Kidney (tissue), 14 donors: ENCODE results near the gene ZNF432. TPM values are rescaled to one million over a fixed set of nuclear protein-coding genes. Genes with fewer than 3 reads are reported as not detected.

Experiments used
- DNase-seq, 5 donors: peaks; one replicate each; pipeline ENCODE4 v3.0.0-alpha.2; 2013 to 2020
- FAIRE-seq: peaks from 2 replicates; lab custom pipeline; 2012; peaks lifted over from hg19 to GRCh38; lab: Jason Lieb, UNC
- H3K27ac ChIP-seq, 2 donors: one replicate each; pipeline ENCODE4 v1.7.0; 2013; ENCODE audit warnings: low read depth in 2 of 2, low read length in 2 of 2, inconsistent platforms in 1 of 2
- H3K27me3 ChIP-seq: one replicate; pipeline ENCODE4 v1.7.1; 2013; ENCODE audit warnings: low read length, inconsistent platforms; ENCODE audit not compliant: control insufficient read depth, insufficient read depth
- H3K36me3 ChIP-seq, 3 donors: one replicate each; pipeline versions ENCODE4 v1.7.0 to v1.7.1; 2013; ENCODE audit warnings: low read length in 3 of 3, control low read depth in 1 of 3, inconsistent platforms in 1 of 3; ENCODE audit not compliant: insufficient read depth in 3 of 3, control insufficient read depth in 2 of 3
- H3K4me1 ChIP-seq, 3 donors: one replicate each; pipeline versions ENCODE4 v1.7.0 to v1.7.1; 2013; ENCODE audit warnings: low read length in 3 of 3, inconsistent platforms in 1 of 3, low read depth in 1 of 3; ENCODE audit not compliant: control insufficient read depth in 2 of 3, insufficient read depth in 2 of 3
- H3K4me3 ChIP-seq, 3 donors: one replicate each; pipeline versions ENCODE4 v1.7.0 to v1.8.1; 2013; ENCODE audit warnings: low read length in 3 of 3, control low read depth in 1 of 3, inconsistent platforms in 1 of 3
- H3K9ac ChIP-seq, 3 donors: one replicate each; pipeline versions ENCODE4 v1.7.0 to v1.7.1; 2013; ENCODE audit warnings: low read length in 3 of 3, control low read depth in 1 of 3, inconsistent platforms in 1 of 3
- H3K9me3 ChIP-seq, 3 donors: one replicate each; pipeline versions ENCODE4 v1.7.0 to v1.7.1; 2013; ENCODE audit warnings: low read length in 3 of 3, control low read depth in 1 of 3, inconsistent platforms in 1 of 3; ENCODE audit not compliant: control insufficient read depth in 2 of 3, insufficient read depth in 1 of 3
- intact Hi-C: fragments of 100-400 bp; cut with DNase I; formaldehyde crosslinking; loops from one replicate; pipeline ENCODE4 v1.11.1; 2022
- polyA plus RNA-seq: library from polyadenylated mRNA; stranded (reverse); fragments of 350-450 nt; fragmentation: Illumina TruSeq; extraction: RNeasy Lipid Tissue Mini Kit (QIAGEN cat#74804); gene quantifications from one replicate; pipeline ENCODE4 v1.2.3, GENCODE V29; 2014; ENCODE audit warnings: low read depth, low replicate concordance; ENCODE audit not compliant: insufficient read depth
- total RNA-seq: library from RNA; stranded (reverse); fragmentation: NEBNext Ultra II Directional; extraction: Animal tissue kit (Norgen Biotek cat#: 25700); gene quantifications from one replicate; pipeline ENCODE4 v1.2.1, GENCODE V29; 2021
- TF ChIP-seq, protein P1 (sequence below): IDR thresholded peaks from 3 replicates; pipeline ENCODE4 v1.5.1; 2012; ENCODE audit warnings: mild to moderate bottlenecking, moderate library complexity, borderline replicate concordance; ENCODE audit not compliant: insufficient read depth; ENCODE audit errors: extremely low read depth
- donor health status: control.
- donor health status: control.
- donor health status: control.
- donor health status: control.
- donor health status: control.
- donor health status: DM: yes; HTN: yes; CAD: no.
- donor health status: Normal renal cell carcinoma (clear cell type).

The ZNF432 gene
- total and polyA plus RNA-seq, 2 donors from 2014 or later: 4.7 to 19.5 TPM

DNA sequence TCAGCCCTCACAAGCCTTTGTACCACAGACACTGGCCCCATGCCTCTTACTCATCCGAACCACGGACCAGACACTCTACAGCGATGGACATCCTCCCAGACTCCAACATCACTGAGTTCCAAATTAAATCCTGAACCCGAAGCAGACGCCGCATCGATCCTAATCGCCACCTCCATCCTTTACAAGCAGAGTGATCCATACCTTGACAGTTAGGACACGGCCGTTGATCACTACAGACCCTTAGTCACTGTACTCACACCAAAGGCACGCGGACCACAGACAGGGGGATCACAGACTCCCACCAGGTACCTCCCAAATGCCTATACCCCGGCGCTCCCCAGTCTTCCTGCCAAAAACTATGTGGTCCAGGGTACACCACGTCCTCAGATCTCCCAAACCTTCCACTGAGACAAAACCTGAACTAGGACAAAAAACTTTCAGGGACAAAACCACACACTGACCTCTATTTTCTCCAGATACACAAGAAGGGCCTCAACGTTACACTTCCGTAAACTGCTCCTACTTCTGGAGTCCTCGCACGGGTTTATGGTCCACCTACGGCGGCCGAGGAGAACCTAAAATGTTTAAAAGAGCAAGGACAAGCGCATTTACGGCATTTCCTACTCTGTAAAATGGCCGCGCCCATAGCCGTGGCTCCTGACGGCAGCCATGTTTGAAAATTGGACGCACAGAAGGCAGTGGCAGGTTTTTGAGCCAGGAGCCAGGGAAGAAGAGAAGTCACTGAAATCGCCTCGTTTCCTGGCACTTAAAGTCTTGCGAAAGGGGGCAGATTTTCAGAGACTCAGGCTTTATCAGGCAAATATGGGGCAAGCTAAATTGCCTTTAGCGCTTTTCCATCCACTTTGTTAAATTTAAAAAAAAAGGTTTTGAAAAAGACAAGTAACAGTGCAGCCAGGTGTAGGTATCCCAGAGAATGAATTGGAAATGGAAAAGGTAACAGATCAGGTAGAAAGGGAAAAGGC is 62.0 kb downstream of the ZNF432 start, which contains the start of gene ZNF350:
ZNF350 (minus strand) TSS at position 532 of the 983 bp plus-strand sequence. CDS start 12,480 bp downstream, outside the sequence.
- peak within 1 kb of the TSS; percentile 97 to 99 (median 98) for H3K9ac ChIP-seq
- H3K36me3 ChIP-seq: no peaks in the 10 kb centered on the region
- H3K9me3 ChIP-seq: peaks cover 0 to 4% (median 3%) of the 10 kb centered on the region in 3 donors
- peak; percentile 93 to 99 (median 95) for DNase-seq
- TF ChIP-seq, protein P1, sequence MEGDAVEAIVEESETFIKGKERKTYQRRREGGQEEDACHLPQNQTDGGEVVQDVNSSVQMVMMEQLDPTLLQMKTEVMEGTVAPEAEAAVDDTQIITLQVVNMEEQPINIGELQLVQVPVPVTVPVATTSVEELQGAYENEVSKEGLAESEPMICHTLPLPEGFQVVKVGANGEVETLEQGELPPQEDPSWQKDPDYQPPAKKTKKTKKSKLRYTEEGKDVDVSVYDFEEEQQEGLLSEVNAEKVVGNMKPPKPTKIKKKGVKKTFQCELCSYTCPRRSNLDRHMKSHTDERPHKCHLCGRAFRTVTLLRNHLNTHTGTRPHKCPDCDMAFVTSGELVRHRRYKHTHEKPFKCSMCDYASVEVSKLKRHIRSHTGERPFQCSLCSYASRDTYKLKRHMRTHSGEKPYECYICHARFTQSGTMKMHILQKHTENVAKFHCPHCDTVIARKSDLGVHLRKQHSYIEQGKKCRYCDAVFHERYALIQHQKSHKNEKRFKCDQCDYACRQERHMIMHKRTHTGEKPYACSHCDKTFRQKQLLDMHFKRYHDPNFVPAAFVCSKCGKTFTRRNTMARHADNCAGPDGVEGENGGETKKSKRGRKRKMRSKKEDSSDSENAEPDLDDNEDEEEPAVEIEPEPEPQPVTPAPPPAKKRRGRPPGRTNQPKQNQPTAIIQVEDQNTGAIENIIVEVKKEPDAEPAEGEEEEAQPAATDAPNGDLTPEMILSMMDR: peak; percentile 7
- intact Hi-C loops: no loop called here
- FAIRE-seq: peak; percentile 94
- no peaks in the 10 kb centered on the region for H3K27me3 ChIP-seq
- peak within 1 kb of the TSS in 1 of 2 donors; percentile 61 for H3K27ac ChIP-seq
- H3K4me1 ChIP-seq: peaks cover 0 to 6% (median 0%) of the 10 kb centered on the region in 3 donors
- H3K4me3 ChIP-seq: peak within 1 kb of the TSS; percentile 95 to 100 (median 100)

DNA sequence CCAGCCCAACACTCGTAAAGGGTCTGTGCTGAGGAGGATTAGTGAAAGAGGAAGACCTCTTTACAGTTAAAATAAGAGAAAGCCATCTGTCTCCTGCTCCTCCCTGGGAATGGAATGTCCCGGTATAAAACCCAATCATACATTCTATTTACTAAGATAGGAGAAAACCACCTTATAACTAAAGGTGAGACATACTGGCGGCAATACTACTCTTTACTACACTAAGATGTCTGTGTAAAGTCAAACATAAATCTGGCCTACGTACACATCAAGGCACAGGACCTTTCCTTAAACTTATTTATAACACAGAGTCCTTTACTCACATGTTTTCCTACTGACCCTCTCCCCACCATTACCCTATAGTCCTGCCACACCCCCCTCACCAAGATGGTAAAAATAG is 65.3 kb downstream of the ZNF432 start:
- Histone ChIP-seq H3K4me1 (peaks cover 0 to 6% (median 2%) of the 10 kb centered on the region in 3 donors), H3K9ac (no peak overlapping the region), H3K27me3 (no peaks in the 10 kb centered on the region), H3K4me3 (no peak overlapping the region), H3K27ac (no peak overlapping the region), H3K36me3 (peaks cover 0 to 7% (median 6%) of the 10 kb centered on the region in 3 donors), H3K9me3 (peaks cover 0 to 11% (median 6%) of the 10 kb centered on the region in 3 donors)
- TF ChIP-seq, protein P1: no peak
- FAIRE-seq (no peak), DNase-seq (no peak)
- intact Hi-C loops: no loop called here

Other genes starting within 250 kb of the ZNF432 start
- gene ZNF577, start 160.9 kb downstream of the ZNF432 start, total RNA-seq: 19.0 TPM
- gene ZNF577, start 160.9 kb downstream of the ZNF432 start, polyA plus RNA-seq: 32.2 TPM
- gene ZNF649, start 143.8 kb downstream of the ZNF432 start, total RNA-seq: 16.2 TPM
- gene ZNF649, start 143.8 kb downstream of the ZNF432 start, polyA plus RNA-seq: 4.9 TPM
- 6.9 TPM for gene ZNF613, start 121.4 kb downstream of the ZNF432 start, total RNA-seq
- 5.8 TPM for gene ZNF613, start 121.4 kb downstream of the ZNF432 start, polyA plus RNA-seq
- gene ZNF350, start 62.0 kb downstream of the ZNF432 start, total RNA-seq: 18.9 TPM
- gene ZNF350, start 62.0 kb downstream of the ZNF432 start, polyA plus RNA-seq: 7.8 TPM
- gene ZNF615, start 40.6 kb downstream of the ZNF432 start, total RNA-seq: 15.3 TPM
- gene ZNF615, start 40.6 kb downstream of the ZNF432 start, polyA plus RNA-seq: 5.3 TPM
- gene ZNF614, start 20.5 kb downstream of the ZNF432 start, total RNA-seq: 9.4 TPM
- 3.0 TPM for gene ZNF614, start 20.5 kb downstream of the ZNF432 start, polyA plus RNA-seq
- 28.5 TPM for gene ZNF841, start 46.9 kb upstream of the ZNF432 start, total RNA-seq
- 2.8 TPM for gene ZNF841, start 46.9 kb upstream of the ZNF432 start, polyA plus RNA-seq
- 12.8 TPM for gene ZNF616, start 91.1 kb upstream of the ZNF432 start, total RNA-seq
- gene ZNF616, start 91.1 kb upstream of the ZNF432 start, polyA plus RNA-seq: 3.2 TPM
- gene ZNF836, start 122.8 kb upstream of the ZNF432 start, total RNA-seq: 21.9 TPM
- gene ZNF836, start 122.8 kb upstream of the ZNF432 start, polyA plus RNA-seq: 7.1 TPM
- gene PPP2R1A, start 141.2 kb upstream of the ZNF432 start, total RNA-seq: 314 TPM
- gene PPP2R1A, start 141.2 kb upstream of the ZNF432 start, polyA plus RNA-seq: 346 TPM
- 22.8 TPM for gene ZNF766, start 220.7 kb upstream of the ZNF432 start, total RNA-seq
- gene ZNF766, start 220.7 kb upstream of the ZNF432 start, polyA plus RNA-seq: 8.4 TPM
- 13.2 TPM for gene ZNF480, start 248.3 kb upstream of the ZNF432 start, total RNA-seq
- 10.4 TPM for gene ZNF480, start 248.3 kb upstream of the ZNF432 start, polyA plus RNA-seq